NCI-H69 (cell line): Measurements from ENCODE around the gene TEX19.
"Not testable (repeated sequence)": the region's sequence is repeated elsewhere in the genome, so short reads cannot be mapped to it uniquely, and the experiment has no call there.

ENCODE experiments used
- DNase-seq: peaks from one replicate; lab custom pipeline; 2025; lab: John Stamatoyannopoulos, UW

The TEX19 gene

GRCh38 chr17:82411396-82412053 lies 52.5 kb downstream of the TEX19 start:
- no peak for DNase-seq

GRCh38 chr17:82412081-82412480 lies 53.0 kb downstream of the TEX19 start:
- not testable (repeated sequence) for DNase-seq

- peak; percentile 24 for DNase-seq
Measured at GRCh38 chr17:82412535-82413520, 53.8 kb downstream of the TEX19 start.
